NCI-H2227 treated with DMSO at 0.1 percent for 48 hours (cell line): Measurements from ENCODE around the gene HS6ST2.

Source experiments
- DNase-seq: peaks from one replicate; lab custom pipeline; 2025; lab: John Stamatoyannopoulos, UW

The HS6ST2 gene

GRCh38 chrX:132790329-132790728 is 168.1 kb downstream of the HS6ST2 start:
- DNase-seq, result no peak

- no peak for DNase-seq
Measured at GRCh38 chrX:132786217-132786616, 172.2 kb downstream of the HS6ST2 start.

DNA sequence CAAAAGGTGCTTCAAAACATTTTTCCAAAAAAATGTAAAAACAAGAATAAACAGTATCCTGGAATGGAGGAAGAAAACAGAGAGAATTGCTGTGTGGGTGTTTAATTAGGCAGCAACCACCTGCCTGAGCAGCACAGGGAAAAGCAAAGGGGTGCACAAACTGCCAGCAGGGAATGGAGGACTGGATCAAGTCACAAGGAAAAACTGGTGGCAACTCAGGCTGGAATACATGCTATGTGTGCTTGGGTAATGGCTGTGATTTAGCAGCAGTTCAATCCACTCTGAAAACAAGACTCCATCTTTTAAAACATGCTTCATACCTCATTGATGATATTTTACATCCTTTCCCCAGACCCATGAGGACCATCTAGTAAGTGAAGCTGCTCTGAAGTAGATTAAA is 179.5 kb downstream of the HS6ST2 start:
- DNase-seq, result no peak

DNA sequence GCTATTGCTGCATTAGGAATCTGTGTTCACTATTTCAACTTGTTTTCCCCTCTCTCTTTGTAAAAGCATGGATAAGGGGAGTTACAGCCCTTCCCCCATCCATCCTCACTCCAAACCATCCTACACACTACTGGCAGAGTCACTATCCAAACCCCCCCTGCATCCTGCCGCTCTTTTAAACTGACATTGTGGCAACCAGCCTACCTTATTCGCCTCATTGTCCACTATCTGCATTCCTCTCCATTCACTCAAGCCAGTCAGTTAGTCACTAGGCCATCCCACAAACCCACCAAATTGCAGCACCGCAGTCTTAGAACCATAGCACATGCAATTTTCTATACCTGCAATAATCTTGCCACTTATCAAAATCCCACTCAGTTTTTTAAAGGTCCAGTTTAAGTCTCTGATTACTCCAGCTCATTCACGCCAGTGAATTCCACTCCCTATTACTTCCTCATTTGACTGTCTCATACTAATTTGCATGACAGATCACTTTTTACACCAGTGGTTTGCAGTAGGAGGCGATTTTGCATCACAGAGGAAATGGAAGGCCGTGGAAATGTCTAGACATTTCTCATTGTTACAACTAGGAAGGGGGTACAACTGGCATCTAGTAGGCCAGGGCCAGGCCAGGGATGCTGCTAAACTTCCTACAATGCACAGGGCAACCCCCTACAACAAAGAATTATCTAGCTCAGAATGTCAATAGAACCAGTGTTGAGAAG is 181.8 kb downstream of the HS6ST2 start:
- DNase-seq, result no peak

- no peak for DNase-seq
Measured at GRCh38 chrX:132775263-132775823, 183.1 kb downstream of the HS6ST2 start.

DNA sequence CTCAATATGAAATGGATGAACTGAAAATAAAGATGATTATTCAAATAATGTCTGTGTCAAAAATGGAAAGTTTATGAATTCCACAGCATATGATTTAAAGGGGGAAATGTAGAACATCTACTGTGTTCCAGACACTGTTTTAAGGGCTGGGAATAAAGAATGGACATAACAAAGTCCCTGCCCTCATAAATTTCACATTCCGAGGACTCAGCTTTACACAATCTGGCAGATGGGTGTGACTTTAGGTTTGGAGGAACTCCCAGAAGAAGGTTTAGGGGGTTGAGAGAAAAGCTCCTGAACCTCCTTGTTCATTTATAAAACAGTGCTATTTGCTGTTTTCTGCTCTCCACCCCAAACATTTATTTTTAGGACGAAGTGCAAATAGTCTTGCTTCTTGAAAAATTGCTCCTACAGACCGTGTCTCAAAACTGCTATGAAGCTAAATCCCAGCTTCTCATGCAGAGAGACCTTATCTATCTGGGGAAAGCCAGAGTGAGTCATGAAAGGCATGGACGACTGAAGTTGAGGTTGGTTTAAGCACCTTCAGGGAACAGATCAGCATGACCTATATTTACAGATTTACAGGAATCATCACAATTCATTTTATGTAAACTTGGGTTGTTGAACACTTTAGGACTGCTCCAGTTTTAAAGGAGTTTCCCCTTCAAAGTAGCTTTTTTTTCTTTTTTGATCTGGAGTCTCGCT is 184.3 kb downstream of the HS6ST2 start:
- DNase-seq, result no peak

GRCh38 chrX:132769609-132770008 is 188.8 kb downstream of the HS6ST2 start:
- no peak for DNase-seq

DNA sequence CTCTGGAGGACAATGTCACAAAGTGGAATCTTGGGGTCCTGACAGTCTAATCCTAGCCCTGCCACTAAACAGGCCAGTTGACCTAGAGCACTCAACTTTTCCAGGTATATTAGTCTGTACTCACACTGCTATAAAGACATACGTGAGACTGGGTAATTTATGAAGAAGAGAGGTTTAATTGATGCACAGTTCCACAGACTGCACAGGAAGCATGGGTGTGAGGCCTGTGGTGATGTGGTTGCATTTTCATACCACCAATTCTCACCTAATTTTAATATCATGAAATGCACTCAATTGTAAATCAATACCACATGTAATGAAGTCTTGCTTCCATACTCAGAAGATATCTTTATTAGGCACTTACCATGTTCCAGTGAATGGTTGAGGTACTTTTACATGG is 192.0 kb downstream of the HS6ST2 start:
- DNase-seq, result no peak

- DNase-seq, result no peak
Measured at GRCh38 chrX:132763528-132763927, 194.9 kb downstream of the HS6ST2 start.

DNA sequence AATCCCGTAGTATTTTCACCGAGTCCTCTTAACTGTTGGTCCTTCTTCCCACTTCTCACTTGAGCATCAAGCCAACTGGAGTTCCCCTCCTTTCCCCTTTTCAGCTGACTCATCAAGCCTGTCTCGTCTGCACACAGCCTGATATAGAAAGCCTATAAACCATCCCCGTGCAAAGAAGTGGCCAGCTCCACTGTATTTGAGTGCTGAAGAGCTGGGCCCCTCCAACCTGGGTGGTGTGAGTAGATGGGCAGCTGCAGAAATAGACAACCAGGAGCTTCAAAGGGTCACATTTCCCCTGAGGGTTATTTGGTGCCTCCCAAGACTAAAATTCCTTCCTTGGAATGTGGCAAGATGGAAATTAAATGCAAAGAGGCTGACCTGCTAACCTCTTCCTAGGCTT is 199.7 kb downstream of the HS6ST2 start:
- DNase-seq, result no peak

- DNase-seq, result no peak
Measured at GRCh38 chrX:132757066-132757623, 201.3 kb downstream of the HS6ST2 start.

DNA sequence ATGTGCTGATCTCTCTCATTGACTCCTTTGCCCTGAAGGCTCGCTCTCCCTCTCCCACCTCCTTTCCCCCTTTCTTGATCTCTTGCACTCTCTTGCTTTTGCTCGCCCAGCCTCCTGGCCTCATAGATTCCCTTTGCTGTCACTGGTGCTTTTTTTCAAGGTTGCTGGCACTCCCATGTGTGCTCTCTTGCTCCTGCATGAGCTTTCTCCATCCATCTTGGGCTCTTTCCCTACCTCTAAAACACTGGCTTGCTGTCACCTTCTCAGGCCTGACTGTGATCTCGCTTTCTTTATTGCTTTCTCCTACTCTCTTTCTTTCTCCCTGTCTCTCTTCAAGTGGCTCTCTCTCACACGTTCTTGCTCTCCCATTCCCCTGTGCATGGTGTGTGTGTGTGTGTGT is 202.0 kb downstream of the HS6ST2 start:
- no peak for DNase-seq

GRCh38 chrX:132751063-132751690 is 207.3 kb downstream of the HS6ST2 start:
- no peak for DNase-seq

DNA sequence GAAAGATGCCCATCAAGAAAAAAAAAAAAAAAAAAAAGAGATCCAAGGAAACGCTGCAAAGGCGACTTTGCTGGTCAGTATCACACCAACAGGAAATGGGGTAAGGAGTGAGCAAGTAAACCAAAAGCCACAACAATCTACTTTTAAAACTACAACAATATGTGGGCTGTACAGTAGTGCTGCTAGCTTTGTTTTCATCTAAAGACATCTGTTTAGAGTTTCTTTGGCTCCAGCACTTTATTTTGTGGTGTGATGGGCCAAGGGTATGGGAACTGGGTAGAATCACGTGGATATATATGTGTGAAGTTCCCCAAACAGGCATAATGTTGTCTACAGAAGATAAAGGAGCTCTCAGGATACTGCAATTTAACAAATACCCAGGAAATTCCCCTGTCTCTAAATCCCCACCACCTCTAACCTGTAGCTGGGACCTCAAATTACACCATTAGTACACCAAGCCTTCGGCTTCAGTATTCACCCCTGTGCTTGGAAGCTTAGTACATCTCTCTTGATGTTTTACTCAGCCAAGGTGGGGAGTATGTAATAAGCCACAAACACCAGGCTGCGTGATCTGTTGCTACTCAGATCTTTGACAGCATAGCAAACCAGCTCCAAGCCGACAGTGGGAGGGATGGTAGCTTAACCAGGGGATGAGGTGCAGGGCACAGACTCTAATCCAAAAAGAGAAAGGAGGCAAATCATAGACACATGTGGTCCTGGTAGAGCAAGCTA is 207.9 kb downstream of the HS6ST2 start:
- no peak for DNase-seq

GRCh38 chrX:132749406-132749805 is 209.0 kb downstream of the HS6ST2 start:
- DNase-seq, result no peak

DNA sequence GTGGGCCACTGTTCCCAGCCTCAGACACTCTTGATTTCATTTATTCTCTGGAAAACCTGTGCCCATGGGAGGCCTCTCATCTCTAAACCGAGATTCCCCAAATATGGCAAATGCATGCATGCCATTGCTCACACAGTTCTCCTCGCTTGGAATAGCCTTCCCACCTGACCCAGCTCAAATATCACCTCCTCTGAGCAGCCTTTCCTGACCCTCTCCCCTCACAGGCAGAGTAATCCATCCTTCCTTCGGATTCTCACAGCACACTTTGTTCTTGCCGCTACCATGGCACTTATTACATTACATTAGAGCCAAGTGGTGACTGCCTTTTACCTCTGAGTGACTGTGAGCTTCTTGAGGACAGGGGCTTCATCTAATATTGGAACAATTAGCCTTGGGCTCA is 209.5 kb downstream of the HS6ST2 start:
- DNase-seq, result no peak

- no peak for DNase-seq
Measured at GRCh38 chrX:132748268-132748667, 210.2 kb downstream of the HS6ST2 start.

GRCh38 chrX:132745593-132745992 is 212.8 kb downstream of the HS6ST2 start:
- DNase-seq, result no peak

DNA sequence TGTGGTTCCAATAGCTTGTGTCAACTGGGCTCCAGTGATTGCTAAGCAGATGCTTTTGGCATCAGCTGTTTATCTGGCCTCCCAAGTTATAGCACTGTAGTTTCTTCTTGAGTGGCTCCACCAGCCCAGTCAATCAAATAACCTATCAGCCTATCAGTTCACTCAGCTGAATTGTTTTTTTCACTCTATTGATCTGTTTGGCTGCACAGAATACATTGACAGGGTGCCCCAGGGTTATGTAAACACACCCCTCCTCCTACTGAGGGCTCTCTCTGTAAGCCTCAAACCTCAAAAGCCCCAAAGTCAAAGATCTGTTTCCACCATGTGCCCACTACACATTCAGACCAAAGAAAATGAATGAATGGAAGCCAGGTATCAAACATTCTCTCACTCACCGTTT is 214.0 kb downstream of the HS6ST2 start:
- DNase-seq, result no peak

GRCh38 chrX:132743086-132743485 is 215.3 kb downstream of the HS6ST2 start:
- DNase-seq, result no peak

DNA sequence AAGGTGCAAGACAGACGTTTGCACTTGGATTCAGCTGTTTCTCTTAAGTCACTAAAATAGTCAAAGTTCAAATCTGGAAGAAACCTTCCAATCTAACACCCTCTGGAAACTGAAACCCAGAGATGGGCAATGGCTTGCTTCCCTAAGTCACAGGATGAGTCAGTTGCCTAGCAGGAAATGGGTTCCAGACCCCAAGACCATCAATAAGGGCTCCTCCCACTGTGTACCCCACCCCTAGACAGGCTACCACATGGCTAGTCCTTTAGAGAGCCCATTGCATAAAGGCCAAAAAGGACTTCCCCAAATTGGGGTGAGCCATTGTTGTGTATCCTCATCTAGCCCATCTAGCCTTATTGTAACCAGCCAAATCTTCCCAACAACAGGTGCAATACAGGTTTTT is 216.2 kb downstream of the HS6ST2 start:
- DNase-seq, result no peak

GRCh38 chrX:132741689-132742088 is 216.7 kb downstream of the HS6ST2 start:
- DNase-seq, result no peak
